ENCODE measurements around the gene ABI3.

The ABI3 gene

GRCh38 chr17:49266233-49266632, 55.7 kb downstream of the ABI3 start:
- Histone ChIP-seq H3F3A (ENCODE audit: insufficient read depth, low read length) (no peaks in the 10 kb centered on the region), H3K27me3 (replicated peaks; ENCODE audit: insufficient read depth, low read length) (peaks cover 1% of the 10 kb centered on the region), H4K20me1 (ENCODE audit: insufficient read depth, low read length) (no peaks in the 10 kb centered on the region), H3K36me3 (replicated peaks; ENCODE audit: insufficient read depth, low read length) (no peaks in the 10 kb centered on the region), H3K9me3 (replicated peaks; ENCODE audit: insufficient read depth, low read length) (no peaks in the 10 kb centered on the region), H2AFZ (ENCODE audit: low read length) (no peak overlapping the region), H3K4me2 (ENCODE audit: low read depth, low read length) (no peak overlapping the region), H3K4me3 (ENCODE audit: low read length) (no peak overlapping the region), H3K9ac (ENCODE audit: low read length) (no peak overlapping the region), H3K79me2 (ENCODE audit: low read length) (no peaks in the 10 kb centered on the region), H3K4me1 (ENCODE audit: low read length) (no peaks in the 10 kb centered on the region), H3K27ac (ENCODE audit: low read length) (no peak overlapping the region), H3K9me2 (replicated peaks; ENCODE audit: insufficient read depth, low read length) (no peaks in the 10 kb centered on the region)
- DNase-seq = no peak
- TF ChIP-seq CTCF (IDR thresholded peaks at IDR 0.05; ENCODE audit: low read length) (no peak), EZH2 (optimal IDR thresholded peaks at IDR 0.05; ENCODE audit: low read depth, low read length) (no peak), EZH2phosphoT487 (IDR thresholded peaks at IDR 0.05; ENCODE audit: low read length) (no peak)

GRCh38 chr17:49267912-49268311, 57.4 kb downstream of the ABI3 start:
- Histone ChIP-seq H3K27me3 (replicated peaks; ENCODE audit: insufficient read depth, low read length) (no peaks in the 10 kb centered on the region), H3K4me1 (ENCODE audit: low read length) (no peaks in the 10 kb centered on the region), H3K9me2 (replicated peaks; ENCODE audit: insufficient read depth, low read length) (no peaks in the 10 kb centered on the region), H3K27ac (ENCODE audit: low read length) (no peak overlapping the region), H3F3A (ENCODE audit: insufficient read depth, low read length) (no peaks in the 10 kb centered on the region), H2AFZ (ENCODE audit: low read length) (no peak overlapping the region), H3K79me2 (ENCODE audit: low read length) (no peaks in the 10 kb centered on the region), H3K9ac (ENCODE audit: low read length) (no peak overlapping the region), H3K9me3 (replicated peaks; ENCODE audit: insufficient read depth, low read length) (no peaks in the 10 kb centered on the region), H4K20me1 (ENCODE audit: insufficient read depth, low read length) (no peaks in the 10 kb centered on the region), H3K4me2 (ENCODE audit: low read depth, low read length) (no peak overlapping the region), H3K36me3 (replicated peaks; ENCODE audit: insufficient read depth, low read length) (no peaks in the 10 kb centered on the region), H3K4me3 (ENCODE audit: low read length) (no peak overlapping the region)
- TF ChIP-seq EZH2 (optimal IDR thresholded peaks at IDR 0.05; ENCODE audit: low read depth, low read length) (no peak), CTCF (IDR thresholded peaks at IDR 0.05; ENCODE audit: low read length) (no peak), EZH2phosphoT487 (IDR thresholded peaks at IDR 0.05; ENCODE audit: low read length) (no peak)
- no peak for DNase-seq

- Histone ChIP-seq H3K36me3 (replicated peaks; ENCODE audit: insufficient read depth, low read length) (no peaks in the 10 kb centered on the region), H3K9me2 (replicated peaks; ENCODE audit: insufficient read depth, low read length) (no peaks in the 10 kb centered on the region), H3F3A (ENCODE audit: insufficient read depth, low read length) (no peaks in the 10 kb centered on the region), H3K9ac (ENCODE audit: low read length) (no peak overlapping the region), H4K20me1 (ENCODE audit: insufficient read depth, low read length) (no peaks in the 10 kb centered on the region), H3K9me3 (replicated peaks; ENCODE audit: insufficient read depth, low read length) (no peaks in the 10 kb centered on the region), H3K79me2 (ENCODE audit: low read length) (no peaks in the 10 kb centered on the region), H3K27ac (ENCODE audit: low read length) (no peak overlapping the region), H2AFZ (ENCODE audit: low read length) (no peak overlapping the region), H3K4me3 (ENCODE audit: low read length) (no peak overlapping the region), H3K27me3 (replicated peaks; ENCODE audit: insufficient read depth, low read length) (no peaks in the 10 kb centered on the region), H3K4me1 (ENCODE audit: low read length) (no peaks in the 10 kb centered on the region), H3K4me2 (ENCODE audit: low read depth, low read length) (no peak overlapping the region)
- DNase-seq = no peak
- no peak for TF ChIP-seq CTCF (IDR thresholded peaks at IDR 0.05; ENCODE audit: low read length)
- TF ChIP-seq EZH2phosphoT487 (IDR thresholded peaks at IDR 0.05; ENCODE audit: low read length) = no peak
- no peak for TF ChIP-seq EZH2 (optimal IDR thresholded peaks at IDR 0.05; ENCODE audit: low read depth, low read length)
Measured at GRCh38 chr17:49269356-49269755, 58.8 kb downstream of the ABI3 start.
